GM21528 (cell line): ENCODE measurements around the gene TC2N.
A peak's percentile ranks its signal among the peaks of the same experiment; 100 is the strongest.
"Not testable (repeated sequence)": the region's sequence is repeated elsewhere in the genome, so short reads cannot be mapped to it uniquely, and the experiment has no call there.

Experiments used
- ATAC-seq: cut with Tn5 transposase; IDR thresholded peaks from one replicate; pipeline ENCODE4 v1.9.1; 2021; ENCODE audit warnings: mild to moderate bottlenecking, moderate library complexity; ENCODE audit not compliant: unreplicated experiment, low FRiP score

The TC2N gene

GRCh38 chr14:91835920-91836843 is 31.2 kb downstream of the TC2N start:
- peak; percentile 61 for ATAC-seq

GRCh38 chr14:91835197-91835919 is 32.0 kb downstream of the TC2N start:
- peak; percentile 16 for ATAC-seq

- ATAC-seq: no peak
Measured at GRCh38 chr14:91834571-91834970, 32.8 kb downstream of the TC2N start.

- no peak for ATAC-seq
Measured at GRCh38 chr14:91831337-91831736, 36.0 kb downstream of the TC2N start.

GRCh38 chr14:91830777-91831176 is 36.6 kb downstream of the TC2N start:
- peak; percentile 66 for ATAC-seq

GRCh38 chr14:91829511-91829910 is 37.8 kb downstream of the TC2N start:
- no peak for ATAC-seq

GRCh38 chr14:91827746-91828145 is 39.6 kb downstream of the TC2N start:
- no peak for ATAC-seq

- no peak for ATAC-seq
Measured at GRCh38 chr14:91817566-91818325, 49.6 kb downstream of the TC2N start.

- ATAC-seq: no peak
Measured at GRCh38 chr14:91814317-91814716, 53.0 kb downstream of the TC2N start.

GRCh38 chr14:91810699-91811098 is 56.6 kb downstream of the TC2N start:
- no peak for ATAC-seq

- ATAC-seq: no peak
Measured at GRCh38 chr14:91806716-91807115, 60.6 kb downstream of the TC2N start.

- ATAC-seq: not testable (repeated sequence)
Measured at GRCh38 chr14:91806094-91806493, 61.2 kb downstream of the TC2N start.

GRCh38 chr14:91805659-91806058 is 61.7 kb downstream of the TC2N start:
- ATAC-seq: no peak

- no peak for ATAC-seq
Measured at GRCh38 chr14:91801358-91801757, 66.0 kb downstream of the TC2N start.

- no peak for ATAC-seq
Measured at GRCh38 chr14:91796617-91797347, 70.6 kb downstream of the TC2N start.

GRCh38 chr14:91793704-91794103 is 73.6 kb downstream of the TC2N start:
- ATAC-seq: no peak

- no peak for ATAC-seq
Measured at GRCh38 chr14:91786188-91786587, 81.1 kb downstream of the TC2N start.

- ATAC-seq: no peak
Measured at GRCh38 chr14:91780452-91780851, 86.9 kb downstream of the TC2N start.

- ATAC-seq: no peak
Measured at GRCh38 chr14:91778217-91778616, 89.1 kb downstream of the TC2N start.
